Right ventricle myocardium inferior (tissue), 1 donor: ENCODE measurements around the gene GIMAP2. TPM values are rescaled to one million over a fixed set of nuclear protein-coding genes. Genes with fewer than 3 reads are reported as not detected.

Experiments used
- total RNA-seq: library from RNA; stranded (reverse); fragmentation: NEBNext Ultra II Directional; extraction: Animal tissue kit (Norgen Biotek cat#: 25700); gene quantifications from one replicate; pipeline ENCODE4 v1.2.1, GENCODE V29; 2021
- donor health status: DM: no; HTN: yes; CAD: no; lungs with severe emphysema.

GIMAP2 gene
- total RNA-seq, 1 donor from 2014 or later = 6.2 TPM

Other genes starting within 250 kb of the GIMAP2 start
- gene GIMAP8, start 235.1 kb upstream of the GIMAP2 start, total RNA-seq = 14.9 TPM
- gene GIMAP7, start 170.8 kb upstream of the GIMAP2 start, total RNA-seq = 21.4 TPM
- gene GIMAP4, start 118.3 kb upstream of the GIMAP2 start, total RNA-seq = 38.4 TPM
- gene GIMAP6, start 53.3 kb upstream of the GIMAP2 start, total RNA-seq = 33.5 TPM
- gene GIMAP1, start 30.9 kb downstream of the GIMAP2 start, total RNA-seq = 5.8 TPM
- 9.0 TPM for gene GIMAP5, start 51.7 kb downstream of the GIMAP2 start, total RNA-seq
- 43.1 TPM for gene TMEM176B, start 114.7 kb downstream of the GIMAP2 start, total RNA-seq
- gene TMEM176A, start 115.1 kb downstream of the GIMAP2 start, total RNA-seq = 31.1 TPM
- 0.27 TPM for gene AOC1, start 166.8 kb downstream of the GIMAP2 start, total RNA-seq